ENCODE data around the gene AKR1A1. TPM values are rescaled to one million over a fixed set of nuclear protein-coding genes. Genes with fewer than 3 reads are reported as not detected.

Gene AKR1A1
- total RNA-seq, 4 donors from 2014 or later: 45.6 to 64.0 (median 51.0) TPM

- H3K27me3 ChIP-seq: no peaks in the 10 kb centered on the region
- WGBS: 89% methylated on average over 3 of the region's 3 CpGs
- H3K9me3 ChIP-seq: no peaks in the 10 kb centered on the region
- DNase-seq (ENCODE audit: extremely low spot score): no peak
- H3K4me3 ChIP-seq: no peak overlapping the region
- TF ChIP-seq CTCF (IDR thresholded peaks at IDR 0.05) (no peak), POLR2A (IDR thresholded peaks at IDR 0.05; ENCODE audit: low read depth) (no peak), POLR2AphosphoS5 (IDR thresholded peaks at IDR 0.05) (no peak), EP300 (IDR thresholded peaks at IDR 0.05) (no peak)
- H3K4me1 ChIP-seq: peaks cover 0 to 12% (median 2%) of the 10 kb centered on the region in 4 donors
- H3K27ac ChIP-seq (replicated peaks in 1 of 4): no peak overlapping the region
- intact Hi-C loops (cut with DNase I): no loop called here
- peaks cover 7 to 61% (median 23%) of the 10 kb centered on the region in 4 donors for H3K36me3 ChIP-seq
These were observed 6.9 kb downstream of the AKR1A1 start for GRCh38 chr1:45557422-45557944.

GRCh38 chr1:45563843-45564242, 13.2 kb downstream of the AKR1A1 start:
- intact Hi-C loops (cut with DNase I): no loop called here
- WGBS: 93% methylated on average over 1 of the region's 2 CpGs
- H3K36me3 ChIP-seq: peaks cover 25 to 73% (median 50%) of the 10 kb centered on the region in 4 donors

GRCh38 chr1:45566722-45567121, 16.1 kb downstream of the AKR1A1 start:
- 31% methylated on average over 3 of the region's 5 CpGs for WGBS
- Histone ChIP-seq H3K9me3 (no peaks in the 10 kb centered on the region), H3K27me3 (no peaks in the 10 kb centered on the region), H3K27ac (replicated peaks in 1 of 4) (peak overlapping the region in 3 of 4 donors; percentile 11 to 41 (median 33)), H3K36me3 (peaks cover 23 to 64% (median 54%) of the 10 kb centered on the region in 4 donors), H3K4me1 (peaks cover 3 to 13% (median 11%) of the 10 kb centered on the region in 4 donors), H3K4me3 (no peak overlapping the region)
- TF ChIP-seq EP300 (IDR thresholded peaks at IDR 0.05) (no peak), POLR2AphosphoS5 (IDR thresholded peaks at IDR 0.05) (peak; percentile 30 to 65)
- DNase-seq (ENCODE audit: extremely low spot score): no peak
- intact Hi-C loops (cut with DNase I): loop anchor here (5.0 kb wide), 1 partner anchor 54 kb away; no protein-coding TSS in a partner anchor

More at GRCh38 chr1:45563843-45564242, 13.2 kb downstream of the AKR1A1 start:
- no peaks in the 10 kb centered on the region for H3K27me3 ChIP-seq
- peaks cover 3 to 13% (median 11%) of the 10 kb centered on the region in 4 donors for H3K4me1 ChIP-seq
- no peak for DNase-seq (ENCODE audit: extremely low spot score)
- H3K27ac ChIP-seq (replicated peaks in 1 of 4): no peak overlapping the region
- TF ChIP-seq POLR2AphosphoS5 (IDR thresholded peaks at IDR 0.05) (no peak), CTCF (IDR thresholded peaks at IDR 0.05) (no peak), EP300 (IDR thresholded peaks at IDR 0.05) (no peak), POLR2A (IDR thresholded peaks at IDR 0.05; ENCODE audit: low read depth) (no peak)
- H3K9me3 ChIP-seq: no peaks in the 10 kb centered on the region
- H3K4me3 ChIP-seq: no peak overlapping the region

DNA sequence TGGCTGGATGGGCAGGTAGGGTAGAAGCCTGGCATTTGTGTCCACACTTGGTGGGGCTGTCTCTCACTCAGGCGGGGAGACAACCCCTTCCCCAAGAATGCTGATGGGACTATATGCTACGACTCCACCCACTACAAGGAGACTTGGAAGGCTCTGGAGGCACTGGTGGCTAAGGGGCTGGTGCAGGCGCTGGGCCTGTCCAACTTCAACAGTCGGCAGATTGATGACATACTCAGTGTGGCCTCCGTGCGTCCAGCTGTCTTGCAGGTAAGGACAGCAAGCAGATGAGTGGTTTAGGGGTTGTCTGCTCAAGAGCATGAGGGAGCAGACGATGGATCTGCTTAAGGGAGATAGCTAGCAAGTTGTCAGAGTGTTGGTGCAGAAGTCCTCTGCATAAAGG, 17.3 kb downstream of the AKR1A1 start:
- H3K4me1 ChIP-seq: peaks cover 3 to 13% (median 11%) of the 10 kb centered on the region in 4 donors
- no peaks in the 10 kb centered on the region for H3K27me3 ChIP-seq
- no peak for DNase-seq (ENCODE audit: extremely low spot score)
- TF ChIP-seq POLR2AphosphoS5 (IDR thresholded peaks at IDR 0.05) (no peak), POLR2A (IDR thresholded peaks at IDR 0.05; ENCODE audit: low read depth) (no peak), CTCF (IDR thresholded peaks at IDR 0.05) (no peak), EP300 (IDR thresholded peaks at IDR 0.05) (no peak)
- intact Hi-C loops (cut with DNase I): loop anchor here (5.0 kb wide), 1 partner anchor 56 kb away; no protein-coding TSS in a partner anchor
- H3K27ac ChIP-seq (replicated peaks in 1 of 4): no peak overlapping the region
- 84% methylated on average over 7 of the region's 7 CpGs for WGBS
- H3K9me3 ChIP-seq: no peaks in the 10 kb centered on the region
- H3K36me3 ChIP-seq: peaks cover 14 to 52% (median 42%) of the 10 kb centered on the region in 4 donors
- H3K4me3 ChIP-seq: no peak overlapping the region

DNA sequence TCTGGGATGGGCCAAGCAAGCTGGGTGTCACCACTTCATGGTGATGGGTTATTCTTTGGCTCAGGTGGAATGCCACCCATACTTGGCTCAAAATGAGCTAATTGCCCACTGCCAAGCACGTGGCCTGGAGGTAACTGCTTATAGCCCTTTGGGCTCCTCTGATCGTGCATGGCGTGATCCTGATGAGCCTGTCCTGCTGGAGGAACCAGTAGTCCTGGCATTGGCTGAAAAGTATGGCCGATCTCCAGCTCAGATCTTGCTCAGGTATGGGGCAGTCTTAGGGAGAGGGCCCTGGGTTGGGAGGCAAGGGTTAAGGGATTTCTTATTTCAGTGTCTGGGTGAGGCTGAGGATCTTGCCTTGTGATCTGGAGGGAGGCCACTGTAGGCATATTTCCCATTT, 17.8 kb downstream of the AKR1A1 start:
- TF ChIP-seq CTCF (IDR thresholded peaks at IDR 0.05) (no peak), POLR2AphosphoS5 (IDR thresholded peaks at IDR 0.05) (no peak), EP300 (IDR thresholded peaks at IDR 0.05) (no peak), POLR2A (IDR thresholded peaks at IDR 0.05; ENCODE audit: low read depth) (no peak)
- H3K36me3 ChIP-seq: peaks cover 9 to 47% (median 37%) of the 10 kb centered on the region in 4 donors
- intact Hi-C loops (cut with DNase I): loop anchor here (5.0 kb wide), 1 partner anchor 56 kb away; no protein-coding TSS in a partner anchor
- H3K27ac ChIP-seq (replicated peaks in 1 of 4): no peak overlapping the region
- H3K27me3 ChIP-seq: no peaks in the 10 kb centered on the region
- H3K4me1 ChIP-seq: peaks cover 3 to 13% (median 11%) of the 10 kb centered on the region in 4 donors
- WGBS: 83% methylated on average over 4 of the region's 4 CpGs
- no peaks in the 10 kb centered on the region for H3K9me3 ChIP-seq
- H3K4me3 ChIP-seq: no peak overlapping the region
- DNase-seq (ENCODE audit: extremely low spot score): no peak

Measured in esophagus muscularis mucosa (tissue), 4 donors.